Measurements from ENCODE around the gene NATD1.

NATD1 gene

GRCh38 chr17:21289902-21290571, 36.8 kb upstream of the NATD1 start:
- DNase-seq (ENCODE audit: low read depth), result no peak

- DNase-seq (ENCODE audit: low read depth), result no peak
Observed at GRCh38 chr17:21289175-21289901, 36.1 kb upstream of the NATD1 start.

- peak; percentile 36 for DNase-seq (ENCODE audit: low read depth)
Observed at GRCh38 chr17:21288571-21289017, 35.4 kb upstream of the NATD1 start.

GRCh38 chr17:21287703-21288449, 34.7 kb upstream of the NATD1 start:
- peak; percentile 98 for DNase-seq (ENCODE audit: low read depth)

GRCh38 chr17:21286909-21287702, 33.9 kb upstream of the NATD1 start:
- peak; percentile 26 for DNase-seq (ENCODE audit: low read depth)

GRCh38 chr17:21286066-21286770, 33.0 kb upstream of the NATD1 start:
- DNase-seq (ENCODE audit: low read depth), result peak; percentile 99

GRCh38 chr17:21285164-21286065, 32.2 kb upstream of the NATD1 start:
- DNase-seq (ENCODE audit: low read depth), result peak; percentile 66

- peak; percentile 100 for DNase-seq (ENCODE audit: low read depth)
Observed at GRCh38 chr17:21284319-21285163, 31.3 kb upstream of the NATD1 start, which contains the start of gene MAP2K3. TSS of gene MAP2K3 (plus strand) at chr17:21284711. CDS start at chr17:21284921, 210 bp downstream.

- peak; percentile 70 for DNase-seq (ENCODE audit: low read depth)
Observed at GRCh38 chr17:21283482-21284318, 30.5 kb upstream of the NATD1 start.

GRCh38 chr17:21282850-21283249, 29.6 kb upstream of the NATD1 start:
- DNase-seq (ENCODE audit: low read depth), result no peak

- DNase-seq (ENCODE audit: low read depth), result peak; percentile 99
Observed at GRCh38 chr17:21282231-21282630, 29.0 kb upstream of the NATD1 start.

GRCh38 chr17:21280081-21280518, 26.9 kb upstream of the NATD1 start:
- peak; percentile 84 for DNase-seq (ENCODE audit: low read depth)

- DNase-seq (ENCODE audit: low read depth), result no peak
Observed at GRCh38 chr17:21279582-21279981, 26.4 kb upstream of the NATD1 start.

GRCh38 chr17:21279198-21279535, 26.0 kb upstream of the NATD1 start:
- no peak for DNase-seq (ENCODE audit: low read depth)

- DNase-seq (ENCODE audit: low read depth), result no peak
Observed at GRCh38 chr17:21278450-21279197, 25.4 kb upstream of the NATD1 start.

GRCh38 chr17:21277332-21277731, 24.1 kb upstream of the NATD1 start:
- no peak for DNase-seq (ENCODE audit: low read depth)

GRCh38 chr17:21276264-21276588, 23.0 kb upstream of the NATD1 start:
- no peak for DNase-seq (ENCODE audit: low read depth)

Data from ELR (cell line).